NCI-H345 treated with DMSO at 0.1 percent for 48 hours (cell line): ENCODE results near the gene GPSM3.

Experiments used
- DNase-seq: peaks from one replicate; lab custom pipeline; 2025; ENCODE audit not compliant: unreplicated experiment; lab: John Stamatoyannopoulos, UW

The GPSM3 gene

GRCh38 chr6:32175711-32176475, 16.6 kb downstream of the GPSM3 start, which contains the start of gene AGPAT1:
Gene AGPAT1, minus strand, starts transcription at chr6:32176084. Its CDS starts 4,588 bp downstream, at chr6:32171496.
- DNase-seq, result peak; percentile 84

- no peak for DNase-seq
These were observed 17.1 kb downstream of the GPSM3 start for GRCh38 chr6:32175322-32175710.

- DNase-seq, result no peak
These were observed 18.0 kb downstream of the GPSM3 start for GRCh38 chr6:32174416-32174815.

- DNase-seq, result no peak
These were observed 19.3 kb downstream of the GPSM3 start for GRCh38 chr6:32173051-32173727.

- DNase-seq, result no peak
These were observed 21.2 kb downstream of the GPSM3 start for GRCh38 chr6:32171234-32171633.

- DNase-seq, result no peak
These were observed 22.1 kb downstream of the GPSM3 start for GRCh38 chr6:32170294-32170693.

GRCh38 chr6:32168807-32169591, 23.4 kb downstream of the GPSM3 start:
- DNase-seq, result no peak

GRCh38 chr6:32168350-32168749, 24.1 kb downstream of the GPSM3 start:
- no peak for DNase-seq

GRCh38 chr6:32167761-32168262, 24.6 kb downstream of the GPSM3 start:
- no peak for DNase-seq

GRCh38 chr6:32167154-32167760, 25.2 kb downstream of the GPSM3 start:
- no peak for DNase-seq

GRCh38 chr6:32166411-32167061, 25.9 kb downstream of the GPSM3 start:
- no peak for DNase-seq

GRCh38 chr6:32164295-32164694, 28.1 kb downstream of the GPSM3 start, which contains the start of gene EGFL8:
Gene EGFL8, plus strand, starts transcription at chr6:32164595. Its CDS starts 1,571 bp downstream, at chr6:32166166.
- no peak for DNase-seq

GRCh38 chr6:32163559-32164258, 28.7 kb downstream of the GPSM3 start:
- DNase-seq, result no peak

- DNase-seq, result no peak
These were observed 34.4 kb downstream of the GPSM3 start for GRCh38 chr6:32158052-32158451.

GRCh38 chr6:32156891-32157290, 35.6 kb downstream of the GPSM3 start:
- no peak for DNase-seq

GRCh38 chr6:32154514-32155161, 37.8 kb downstream of the GPSM3 start:
- peak; percentile 44 for DNase-seq

GRCh38 chr6:32153564-32154513, 38.6 kb downstream of the GPSM3 start, which contains the start of gene PPT2:
Gene PPT2, plus strand, starts transcription at chr6:32154141. Its CDS starts 454 bp downstream, at chr6:32154595.
- DNase-seq, result peak; percentile 63
